NB4 (cell line): Measurements from ENCODE around the gene TMEM63B.

Experiments
- DNase-seq: peaks from one replicate; pipeline ENCODE4 v3.0.0; 2010; ENCODE audit warnings: low read depth
- H3K4me3 ChIP-seq: one replicate; pipeline ENCODE4 v1.5.1; 2011; ENCODE audit warnings: mild to moderate bottlenecking, low read depth, low read length, moderate library complexity
- MYC ChIP-seq: IDR thresholded peaks from 2 replicates; pipeline ENCODE4 v1.6.1; 2011; ENCODE audit warnings: low read depth, low read length
- POLR2A ChIP-seq: IDR thresholded peaks from 2 replicates; pipeline ENCODE4 v1.6.1; 2011; ENCODE audit warnings: mild to moderate bottlenecking; ENCODE audit not compliant: insufficient read length; ENCODE audit errors: extremely low read depth
- TF ChIP-seq, protein P1 (sequence below): IDR thresholded peaks from one replicate; pipeline ENCODE4 v1.5.1; 2012; ENCODE audit warnings: low read depth, low read length
- TF ChIP-seq, protein P2 (sequence below): IDR thresholded peaks from 2 replicates; pipeline ENCODE4 v1.6.1; 2011; ENCODE audit warnings: low read depth, low read length

TMEM63B gene

DNA sequence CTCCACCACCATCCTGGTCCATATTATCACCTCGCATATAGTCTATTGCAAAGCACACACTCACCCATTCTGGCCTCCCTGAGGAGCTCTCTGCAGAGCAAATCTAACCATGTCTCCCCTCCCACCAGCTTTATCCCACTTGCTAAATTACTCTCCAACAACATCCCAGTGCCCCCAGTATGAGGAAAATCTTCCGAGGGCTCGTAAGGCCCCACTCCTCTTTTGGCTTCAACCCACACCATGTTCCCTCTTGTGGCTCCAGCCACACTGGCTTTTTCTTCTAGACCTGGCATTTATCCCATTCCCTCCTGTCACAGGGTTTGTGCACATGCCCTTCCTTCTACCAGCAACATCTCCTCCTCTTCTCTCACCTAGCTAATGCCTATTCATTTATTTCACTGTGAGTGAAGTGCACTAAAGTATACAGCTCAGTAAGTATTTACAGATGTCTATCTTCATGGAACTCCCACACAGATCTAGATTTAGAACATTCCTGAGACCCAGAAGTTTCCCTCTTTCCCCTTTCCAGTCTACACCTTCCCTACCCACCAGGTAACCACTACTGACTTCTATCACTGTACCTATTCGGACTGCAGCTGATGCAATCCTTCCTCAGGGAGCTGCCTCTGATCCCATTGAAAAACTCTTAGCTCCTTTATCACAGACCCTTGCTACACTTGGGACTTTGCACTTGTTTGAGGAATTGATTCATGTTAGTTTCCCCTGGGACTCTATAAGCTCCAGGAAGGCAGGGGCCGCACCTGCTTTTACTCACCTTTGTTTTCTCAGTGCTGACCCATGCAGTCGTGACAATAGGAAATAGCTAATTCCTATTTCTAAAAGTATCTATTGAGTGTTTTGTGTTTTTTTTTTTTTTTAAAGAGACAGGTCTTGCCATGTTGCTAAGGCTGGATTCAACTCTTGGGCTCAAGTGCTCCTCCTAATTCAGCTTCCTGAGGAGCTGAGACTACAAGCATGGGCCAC, 15.6 kb upstream of the TMEM63B start:
- no peak overlapping the region for H3K4me3 ChIP-seq
- no peak for DNase-seq
- TF ChIP-seq, protein P1, sequence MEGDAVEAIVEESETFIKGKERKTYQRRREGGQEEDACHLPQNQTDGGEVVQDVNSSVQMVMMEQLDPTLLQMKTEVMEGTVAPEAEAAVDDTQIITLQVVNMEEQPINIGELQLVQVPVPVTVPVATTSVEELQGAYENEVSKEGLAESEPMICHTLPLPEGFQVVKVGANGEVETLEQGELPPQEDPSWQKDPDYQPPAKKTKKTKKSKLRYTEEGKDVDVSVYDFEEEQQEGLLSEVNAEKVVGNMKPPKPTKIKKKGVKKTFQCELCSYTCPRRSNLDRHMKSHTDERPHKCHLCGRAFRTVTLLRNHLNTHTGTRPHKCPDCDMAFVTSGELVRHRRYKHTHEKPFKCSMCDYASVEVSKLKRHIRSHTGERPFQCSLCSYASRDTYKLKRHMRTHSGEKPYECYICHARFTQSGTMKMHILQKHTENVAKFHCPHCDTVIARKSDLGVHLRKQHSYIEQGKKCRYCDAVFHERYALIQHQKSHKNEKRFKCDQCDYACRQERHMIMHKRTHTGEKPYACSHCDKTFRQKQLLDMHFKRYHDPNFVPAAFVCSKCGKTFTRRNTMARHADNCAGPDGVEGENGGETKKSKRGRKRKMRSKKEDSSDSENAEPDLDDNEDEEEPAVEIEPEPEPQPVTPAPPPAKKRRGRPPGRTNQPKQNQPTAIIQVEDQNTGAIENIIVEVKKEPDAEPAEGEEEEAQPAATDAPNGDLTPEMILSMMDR = no peak
- TF ChIP-seq, protein P2, sequence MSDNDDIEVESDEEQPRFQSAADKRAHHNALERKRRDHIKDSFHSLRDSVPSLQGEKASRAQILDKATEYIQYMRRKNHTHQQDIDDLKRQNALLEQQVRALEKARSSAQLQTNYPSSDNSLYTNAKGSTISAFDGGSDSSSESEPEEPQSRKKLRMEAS = no peak
- no peak for TF ChIP-seq POLR2A
- no peak for TF ChIP-seq MYC

DNA sequence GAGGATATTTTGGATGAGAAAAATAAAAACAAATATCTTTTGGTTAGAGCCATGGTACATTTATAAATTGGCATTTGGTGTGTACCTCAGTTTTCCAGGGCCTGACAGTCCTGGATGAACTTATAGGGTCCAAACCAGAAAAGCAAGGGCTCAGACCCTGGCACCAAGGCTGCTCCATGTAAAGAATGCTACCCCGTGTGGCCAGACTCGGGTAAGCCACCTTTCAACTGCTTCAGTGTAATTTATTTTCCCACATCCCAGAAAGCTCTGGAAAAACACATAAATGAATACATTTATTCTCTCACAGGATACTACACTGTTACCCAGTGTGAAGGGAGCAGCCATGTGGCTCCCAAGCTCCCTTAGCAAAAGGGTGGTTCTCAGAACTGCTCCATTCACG, 13.9 kb upstream of the TMEM63B start:
- no peak for DNase-seq
- no peak for TF ChIP-seq POLR2A
- TF ChIP-seq, protein P1 = peak; percentile 19
- H3K4me3 ChIP-seq = no peak overlapping the region

DNA sequence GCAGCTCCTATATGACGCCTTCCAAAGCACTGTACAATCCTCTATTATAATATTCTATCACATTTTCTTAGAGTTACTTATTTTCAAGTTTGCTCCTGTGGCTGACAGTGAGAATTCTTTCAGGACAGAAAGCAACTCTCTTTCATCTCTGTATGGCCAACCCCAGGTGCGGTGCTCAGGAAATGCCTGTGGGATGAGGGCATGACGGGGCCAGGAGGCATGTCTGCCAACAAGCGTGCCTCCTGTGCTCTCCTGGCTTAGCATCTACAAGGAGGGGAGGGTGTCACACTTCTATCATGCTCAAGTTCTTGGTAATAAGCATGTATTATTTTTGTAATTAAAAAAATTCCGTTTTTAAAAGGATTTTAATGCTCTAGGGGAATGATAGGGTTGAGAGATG, 11.5 kb upstream of the TMEM63B start:
- H3K4me3 ChIP-seq = no peak overlapping the region
- no peak for DNase-seq
- TF ChIP-seq POLR2A = no peak
- TF ChIP-seq, protein P2 = no peak
- TF ChIP-seq MYC = no peak
- TF ChIP-seq, protein P1 = no peak

DNA sequence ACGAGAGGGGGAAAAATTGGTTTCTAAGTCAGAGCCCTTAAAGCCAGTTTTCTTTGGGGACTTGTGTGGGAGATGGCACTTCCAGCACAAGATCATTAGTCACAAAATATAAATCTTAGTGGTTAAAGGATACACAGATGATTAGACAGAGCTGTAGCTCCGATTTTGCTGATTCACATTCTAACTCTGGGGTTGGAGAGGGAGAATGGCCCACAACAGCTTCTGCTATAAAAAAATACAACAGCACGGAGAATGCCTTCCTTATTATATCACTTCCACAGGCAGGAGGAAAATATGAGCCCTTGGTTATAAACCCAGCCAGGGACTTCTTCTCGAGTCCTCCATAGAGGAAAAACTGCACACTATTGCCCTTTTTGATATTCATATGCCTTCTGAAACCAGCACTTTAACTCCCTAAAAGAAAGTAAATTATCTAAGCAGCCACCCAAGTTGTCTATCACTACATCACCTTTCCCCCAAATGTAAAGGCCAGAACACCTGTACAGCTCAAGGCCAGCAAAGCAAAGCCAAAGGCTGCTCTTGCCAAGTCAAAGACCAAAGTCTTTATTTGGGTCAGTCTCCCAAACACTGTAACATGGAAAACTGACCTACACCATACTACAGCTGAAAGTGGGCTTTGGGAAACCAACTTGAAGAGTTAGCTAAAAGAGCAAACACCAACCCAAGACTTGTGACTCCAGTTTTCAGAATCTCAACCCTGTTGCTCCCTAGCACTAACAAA, 10.5 kb upstream of the TMEM63B start:
- TF ChIP-seq, protein P2 = no peak
- TF ChIP-seq MYC (no peak), POLR2A (no peak)
- TF ChIP-seq, protein P1 = no peak
- DNase-seq = no peak
- H3K4me3 ChIP-seq = no peak overlapping the region

DNA sequence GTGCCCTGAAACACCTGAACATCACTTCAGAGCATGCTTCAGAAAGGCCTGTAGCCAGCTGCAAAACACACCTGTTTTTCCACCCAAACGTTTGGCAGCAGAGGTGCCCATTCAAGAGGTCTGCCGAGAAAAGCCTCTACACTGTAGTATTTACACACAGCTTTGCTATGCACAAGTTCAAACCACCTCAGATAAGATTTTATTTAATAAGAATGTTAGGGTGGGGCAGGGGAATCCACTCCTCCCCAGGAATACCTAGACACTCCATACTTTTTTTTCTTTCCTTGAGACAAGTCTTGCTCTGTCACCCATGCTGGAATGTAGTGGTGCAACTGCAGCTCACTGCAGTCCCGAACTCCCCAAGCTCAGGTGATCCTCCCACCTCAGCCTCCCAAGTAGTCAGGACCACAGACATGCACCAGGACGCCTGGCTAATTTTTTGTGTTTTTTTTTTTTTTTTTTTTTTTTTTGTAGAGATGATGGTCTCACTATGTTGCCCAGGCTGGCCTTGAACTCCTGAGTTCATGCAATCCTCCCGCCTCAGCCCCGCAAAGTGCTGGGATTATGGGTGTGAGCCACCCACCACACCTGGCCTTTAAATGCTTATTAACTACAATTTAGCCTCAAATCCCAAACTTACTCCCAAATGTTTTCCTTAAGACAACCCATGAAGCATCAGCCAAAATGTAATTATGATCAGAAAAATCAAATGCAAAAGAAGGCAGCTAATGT, 9.8 kb upstream of the TMEM63B start:
- no peak for DNase-seq
- TF ChIP-seq, protein P2 = no peak
- TF ChIP-seq, protein P1 = no peak
- no peak for TF ChIP-seq MYC
- TF ChIP-seq POLR2A = no peak
- H3K4me3 ChIP-seq = no peak overlapping the region
